Suprapubic skin (tissue), 3 donors: Measurements from ENCODE around the gene ENTPD2.

ENCODE experiments used
- POLR2A ChIP-seq, 2 donors: fragments of 450-650 bp; IDR thresholded peaks; one replicate each; pipeline ENCODE4 v1.6.1; 2017; ENCODE audit warnings: antibody characterized with exemption in 2 of 2, mild to moderate bottlenecking in 2 of 2, moderate library complexity in 2 of 2
- TF ChIP-seq, protein P1 (sequence below), 2 donors: fragments of 200-600 bp in 1 of 2; fragments of 450-650 bp in 1 of 2; sonication (generic) in 1 of 2; IDR thresholded peaks; one replicate each; pipeline ENCODE4 v1.5.1; 2016 to 2019; ENCODE audit warnings: antibody characterized with exemption in 2 of 2, mild to moderate bottlenecking in 1 of 2, moderate library complexity in 1 of 2

DNA sequence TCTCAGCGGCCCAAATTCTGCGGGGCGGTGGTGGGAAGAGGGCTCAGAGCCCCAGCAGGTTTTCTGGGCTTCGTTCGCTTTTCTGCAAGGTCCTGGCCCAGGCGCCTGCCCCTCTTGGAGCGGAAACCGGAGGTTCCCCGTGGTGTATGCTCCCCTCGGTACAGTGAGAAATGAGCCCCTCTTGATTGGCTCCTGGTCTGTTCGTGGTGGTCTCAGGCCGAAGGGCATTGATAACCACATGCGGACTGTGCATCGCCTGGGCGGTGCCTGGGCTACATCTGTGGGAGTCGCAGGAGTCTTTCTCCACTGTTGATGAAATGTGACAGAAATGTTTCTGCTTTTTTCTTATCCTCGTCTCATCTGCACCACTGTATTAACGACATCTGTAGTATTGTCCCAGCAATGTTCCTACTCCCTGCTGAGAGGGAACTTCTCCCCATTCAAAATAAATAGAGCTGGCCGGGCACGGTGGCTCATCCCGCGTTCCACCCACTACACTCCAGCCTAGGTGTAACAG is 33.6 kb upstream of the ENTPD2 start:
- no peak for TF ChIP-seq POLR2A (IDR thresholded peaks at IDR 0.05)
- TF ChIP-seq, protein P1, sequence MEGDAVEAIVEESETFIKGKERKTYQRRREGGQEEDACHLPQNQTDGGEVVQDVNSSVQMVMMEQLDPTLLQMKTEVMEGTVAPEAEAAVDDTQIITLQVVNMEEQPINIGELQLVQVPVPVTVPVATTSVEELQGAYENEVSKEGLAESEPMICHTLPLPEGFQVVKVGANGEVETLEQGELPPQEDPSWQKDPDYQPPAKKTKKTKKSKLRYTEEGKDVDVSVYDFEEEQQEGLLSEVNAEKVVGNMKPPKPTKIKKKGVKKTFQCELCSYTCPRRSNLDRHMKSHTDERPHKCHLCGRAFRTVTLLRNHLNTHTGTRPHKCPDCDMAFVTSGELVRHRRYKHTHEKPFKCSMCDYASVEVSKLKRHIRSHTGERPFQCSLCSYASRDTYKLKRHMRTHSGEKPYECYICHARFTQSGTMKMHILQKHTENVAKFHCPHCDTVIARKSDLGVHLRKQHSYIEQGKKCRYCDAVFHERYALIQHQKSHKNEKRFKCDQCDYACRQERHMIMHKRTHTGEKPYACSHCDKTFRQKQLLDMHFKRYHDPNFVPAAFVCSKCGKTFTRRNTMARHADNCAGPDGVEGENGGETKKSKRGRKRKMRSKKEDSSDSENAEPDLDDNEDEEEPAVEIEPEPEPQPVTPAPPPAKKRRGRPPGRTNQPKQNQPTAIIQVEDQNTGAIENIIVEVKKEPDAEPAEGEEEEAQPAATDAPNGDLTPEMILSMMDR (IDR thresholded peaks at IDR 0.05), result no peak
